Vagina (tissue), 2 donors: ENCODE results near the gene PEMT.

Experiments
- CTCF ChIP-seq, 3 experiments: fragments of 450-650 bp in 2 of 3; fragments of 200-600 bp in 1 of 3; sonication (generic) in 1 of 3; IDR thresholded peaks; one replicate each; pipeline ENCODE4 v1.5.1; 2017 to 2019; ENCODE audit warnings: antibody characterized with exemption in 3 of 3, mild to moderate bottlenecking in 2 of 3, moderate library complexity in 2 of 3
- POLR2A ChIP-seq, 2 donors: fragments of 450-650 bp; IDR thresholded peaks; one replicate each; pipeline ENCODE4 v1.6.1; 2017; ENCODE audit warnings: antibody characterized with exemption in 2 of 2, mild to moderate bottlenecking in 2 of 2, moderate library complexity in 2 of 2

- no peak for TF ChIP-seq CTCF (IDR thresholded peaks at IDR 0.05)
- no peak for TF ChIP-seq POLR2A (IDR thresholded peaks at IDR 0.05)
Measured at GRCh38 chr17:17560975-17561374, 30.5 kb downstream of the PEMT start.
